H4 (cell line): ENCODE measurements around the gene MYADM. TPM values are rescaled to one million over a fixed set of nuclear protein-coding genes. Genes with fewer than 3 reads are reported as not detected.

Experiments
- DNase-seq: peaks from one replicate; pipeline ENCODE4 v3.0.0-alpha.2; 2015; ENCODE audit warnings: low spot score
- total RNA-seq: library from RNA; depleted of rRNA; stranded (reverse); fragments of >200 nt; shearing (Covaris generic); gene quantifications from 2 replicates; pipeline ENCODE4 v1.2.3, GENCODE V29; 2014; rRNA removed

MYADM gene
- total RNA-seq, 1 experiment from 2014 or later, result 17.3 TPM

DNA sequence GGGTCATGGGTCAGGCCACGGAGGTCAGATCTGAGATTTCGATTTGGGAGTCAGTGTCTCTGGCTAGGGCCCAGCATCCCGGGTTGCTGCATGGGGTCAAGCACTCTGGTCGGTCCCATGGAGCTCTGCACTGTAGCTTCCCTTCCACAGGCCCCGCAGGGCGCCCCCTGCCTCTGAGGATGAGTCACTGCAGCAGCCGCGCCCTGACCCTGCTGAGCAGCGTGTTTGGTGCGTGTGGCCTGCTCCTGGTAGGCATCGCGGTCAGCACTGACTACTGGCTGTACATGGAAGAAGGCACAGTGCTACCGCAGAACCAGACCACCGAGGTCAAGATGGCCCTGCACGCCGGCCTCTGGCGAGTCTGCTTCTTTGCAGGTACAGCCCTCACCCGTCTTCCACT is 45.0 kb downstream of the MYADM start:
- DNase-seq, result no peak

GRCh38 chr19:53915000-53915399 is 47.3 kb downstream of the MYADM start:
- DNase-seq, result no peak

DNA sequence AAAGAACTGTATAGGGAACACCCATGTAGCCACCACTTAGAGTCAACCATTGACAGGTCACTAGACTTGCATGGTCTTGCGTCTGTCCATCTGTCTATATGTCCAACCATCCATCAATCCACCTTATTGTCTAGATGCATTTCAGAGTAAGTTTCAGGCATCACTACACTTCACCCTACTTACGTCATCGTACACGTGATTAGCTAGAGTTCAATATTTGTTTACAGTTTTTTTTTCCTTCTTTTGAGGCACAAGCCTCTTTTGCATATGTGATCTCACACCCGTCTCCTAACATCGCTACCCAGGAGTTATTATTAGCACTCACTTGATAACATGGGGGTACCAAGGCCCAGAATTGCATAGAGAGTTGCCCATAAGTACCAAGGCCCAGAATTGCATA is 48.3 kb downstream of the MYADM start:
- no peak for DNase-seq

DNA sequence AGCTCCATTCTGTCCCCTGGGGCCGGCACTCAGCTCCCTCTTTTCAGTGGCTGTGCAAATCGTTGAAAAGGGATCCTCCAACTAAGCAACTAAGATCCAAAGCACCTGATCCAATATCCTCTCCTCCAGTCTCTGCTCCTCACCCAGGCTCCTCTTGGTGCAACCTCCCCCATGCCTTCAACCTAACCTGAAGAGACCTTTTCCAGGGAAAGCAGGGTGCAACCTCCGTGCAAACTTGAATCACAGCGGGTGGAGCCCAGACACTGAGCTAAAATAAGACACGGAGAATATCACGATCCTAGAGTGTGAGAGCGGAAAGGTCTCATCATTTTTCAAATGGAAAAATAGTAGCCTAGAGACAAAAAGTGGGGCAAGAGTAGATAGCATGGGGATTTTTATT is 49.7 kb downstream of the MYADM start:
- no peak for DNase-seq

Other genes starting within 250 kb of the MYADM start
- gene DPRX, start 235.9 kb upstream of the MYADM start, total RNA-seq, result not detected in 2 replicates
- 0.31 and 0.37 TPM in 2 replicates for gene NLRP12, start 43.6 kb upstream of the MYADM start, total RNA-seq
- gene PRKCG, start 14.3 kb downstream of the MYADM start, total RNA-seq, result not detected in 2 replicates
- gene CACNG7, start 41.4 kb downstream of the MYADM start, total RNA-seq, result not detected in 2 replicates
- 0.04 and 0.14 TPM in 2 replicates for gene CACNG8, start 95.1 kb downstream of the MYADM start, total RNA-seq
- gene CACNG6, start 123.8 kb downstream of the MYADM start, total RNA-seq, result 0.46 and 1.4 TPM in 2 replicates
- not detected in 2 replicates for gene VSTM1, start 196.0 kb downstream of the MYADM start, total RNA-seq
- gene TARM1, start 213.5 kb downstream of the MYADM start, total RNA-seq, result not detected in 2 replicates
- gene OSCAR, start 232.9 kb downstream of the MYADM start, total RNA-seq, result 0.06 and 2.2 TPM in 2 replicates
- 38.8 and 45.2 TPM in 2 replicates for gene NDUFA3, start 235.0 kb downstream of the MYADM start, total RNA-seq
- gene TFPT, start 247.8 kb downstream of the MYADM start, total RNA-seq, result 37.5 and 47.8 TPM in 2 replicates
- gene PRPF31, start 247.9 kb downstream of the MYADM start, total RNA-seq, result 106 and 131 TPM in 2 replicates